Measurements from ENCODE around the gene CCSAP.

Gene CCSAP

GRCh38 chr1:229285440-229285839 is 57.4 kb downstream of the CCSAP start:
- DNase-seq: no peak

- no peak for DNase-seq
These were observed 58.0 kb downstream of the CCSAP start for GRCh38 chr1:229284887-229285286.

- DNase-seq: no peak
These were observed 59.6 kb downstream of the CCSAP start for GRCh38 chr1:229283183-229283611.

DNA sequence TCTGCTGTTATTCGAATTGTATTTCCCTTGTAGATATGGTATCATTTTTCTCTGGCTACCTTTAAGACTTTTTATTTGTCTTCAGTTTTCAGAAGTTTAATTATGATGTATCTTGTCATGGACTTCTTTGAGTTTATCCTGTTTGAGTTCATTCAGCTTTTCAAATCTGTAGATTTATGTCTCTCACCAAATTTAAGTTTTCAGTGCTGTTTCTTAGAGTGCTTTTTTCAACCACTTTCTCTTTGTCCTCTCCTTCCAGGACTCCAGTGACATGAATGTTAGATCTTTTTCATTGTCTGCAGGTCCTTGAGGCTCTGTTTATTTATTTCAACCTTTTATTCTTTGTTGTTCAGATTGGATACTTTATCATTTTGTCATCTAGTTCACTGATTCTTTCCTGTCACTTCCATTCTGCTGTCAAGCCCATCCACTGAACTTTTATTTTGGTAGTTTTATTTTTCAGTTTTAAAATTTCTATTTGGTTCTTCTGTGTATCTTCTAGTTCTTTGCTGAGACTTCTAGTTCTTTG is 60.5 kb downstream of the CCSAP start:
- DNase-seq: no peak

GRCh38 chr1:229281339-229281926 is 61.4 kb downstream of the CCSAP start:
- no peak for DNase-seq

- DNase-seq: no peak
These were observed 61.9 kb downstream of the CCSAP start for GRCh38 chr1:229280921-229281320.

DNA sequence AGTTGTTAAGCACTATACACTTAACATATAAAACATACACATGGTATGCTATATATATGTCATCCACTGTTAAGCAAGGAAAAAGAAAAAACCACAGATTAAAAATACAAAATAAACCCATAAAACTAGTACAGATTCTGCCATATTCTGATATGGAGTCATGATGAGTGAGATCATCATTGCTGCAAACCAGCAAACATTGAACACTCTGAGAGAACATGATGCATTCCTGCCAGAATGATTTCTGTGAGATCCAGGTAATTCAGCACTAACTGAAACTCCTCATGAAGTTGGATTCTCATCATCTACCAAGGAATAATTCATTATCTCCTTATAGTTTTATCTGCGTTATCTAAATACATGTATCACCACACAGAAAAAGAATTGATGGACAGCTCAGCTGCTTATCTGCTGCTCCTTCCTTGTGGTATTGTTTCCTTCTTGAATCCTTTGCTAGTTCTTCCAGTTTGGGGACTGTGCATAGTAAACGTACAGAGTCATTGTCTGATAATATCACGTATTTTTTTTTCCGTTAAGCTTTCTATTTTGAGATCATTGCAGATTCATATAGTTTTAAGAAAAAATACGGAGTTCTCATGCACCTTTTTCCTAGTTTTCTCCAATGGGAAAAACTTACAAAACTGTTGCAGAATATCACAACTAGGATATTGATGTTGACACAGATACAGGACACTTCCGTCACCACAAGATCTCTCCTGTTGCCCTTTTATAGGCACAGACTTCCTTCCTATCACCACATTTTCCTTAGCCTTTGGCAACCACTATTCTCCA is 62.6 kb downstream of the CCSAP start:
- DNase-seq: no peak

GRCh38 chr1:229279242-229279641 is 63.6 kb downstream of the CCSAP start:
- no peak for DNase-seq

DNA sequence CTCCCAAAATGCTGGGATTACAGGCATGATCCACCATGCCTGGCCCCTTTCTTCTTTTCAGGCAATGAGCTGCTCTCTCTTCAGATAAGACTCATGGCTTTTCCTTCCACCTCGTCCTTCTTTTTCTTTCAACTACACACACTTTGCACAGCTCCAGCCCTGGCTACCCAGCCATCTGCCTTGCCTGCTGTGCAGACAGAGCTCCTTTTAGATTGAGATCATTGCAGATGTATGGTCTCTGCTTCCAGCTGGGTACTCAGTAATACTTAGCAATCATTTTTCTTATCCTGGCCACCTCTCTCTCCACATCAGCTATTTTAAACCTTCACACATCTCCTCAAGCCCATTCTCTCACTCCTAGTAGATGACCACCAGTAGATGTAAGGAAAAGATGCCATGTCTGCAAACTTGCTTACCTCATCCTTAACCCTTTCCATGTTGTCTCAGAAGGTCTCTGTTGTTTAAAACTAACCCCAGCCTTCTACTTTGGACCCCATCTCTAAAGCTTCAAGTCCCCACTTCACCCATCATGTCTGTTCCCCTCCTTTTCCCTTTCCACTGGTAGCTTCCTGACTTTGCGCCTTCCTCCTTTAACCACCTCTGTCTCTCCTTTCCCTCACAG is 64.6 kb downstream of the CCSAP start:
- DNase-seq: no peak

- no peak for DNase-seq
These were observed 67.8 kb downstream of the CCSAP start for GRCh38 chr1:229275005-229275404.

GRCh38 chr1:229273507-229274232 is 69.2 kb downstream of the CCSAP start:
- DNase-seq: no peak

- DNase-seq: no peak
These were observed 70.4 kb downstream of the CCSAP start for GRCh38 chr1:229272164-229273158.

DNA sequence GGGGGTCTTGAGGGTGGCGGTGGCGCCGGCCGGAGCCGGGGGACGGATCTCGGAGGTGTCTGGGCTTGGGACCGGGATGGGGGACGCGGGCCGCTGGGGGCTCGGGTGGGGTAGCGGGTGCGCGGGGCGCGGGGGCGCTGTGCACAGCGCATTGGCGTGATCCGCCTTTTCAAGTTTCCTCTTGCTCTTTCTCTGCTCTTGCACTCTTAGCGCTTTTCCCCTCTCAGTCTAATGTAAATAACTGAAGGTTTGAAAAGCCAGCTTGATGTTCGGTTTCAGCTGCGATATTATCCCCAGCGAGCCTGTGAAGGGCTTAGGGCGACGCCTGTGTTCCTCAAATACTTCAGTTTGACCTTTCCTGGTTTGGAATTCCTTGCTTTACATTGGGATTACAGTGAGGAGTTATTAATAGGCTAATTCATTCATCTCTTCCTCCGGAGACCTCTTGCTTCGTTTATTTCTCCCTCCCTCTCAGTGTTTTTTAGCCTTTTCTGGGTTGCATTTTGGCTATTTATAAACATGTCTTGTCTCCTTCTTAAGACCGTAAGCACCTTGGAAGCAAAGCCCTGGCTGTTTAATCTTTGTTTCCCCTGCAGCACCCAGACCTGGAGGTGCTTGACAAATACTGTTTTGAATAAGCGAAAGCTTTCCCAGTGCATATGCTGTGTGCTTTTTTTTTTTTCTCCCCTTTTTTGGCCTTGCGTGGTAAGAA is 71.2 kb downstream of the CCSAP start:
- DNase-seq: no peak

Data from NCI-H187 (cell line).